COLO668 (cell line): ENCODE data around the gene OARD1.
A peak's percentile ranks its signal among the peaks of the same experiment; 100 is the strongest.
"Not testable (repeated sequence)": the region's sequence is repeated elsewhere in the genome, so short reads cannot be mapped to it uniquely, and the experiment has no call there.

Source experiments
- DNase-seq: peaks from one replicate; lab custom pipeline; 2025; ENCODE audit not compliant: unreplicated experiment; lab: John Stamatoyannopoulos, UW

The OARD1 gene

DNA sequence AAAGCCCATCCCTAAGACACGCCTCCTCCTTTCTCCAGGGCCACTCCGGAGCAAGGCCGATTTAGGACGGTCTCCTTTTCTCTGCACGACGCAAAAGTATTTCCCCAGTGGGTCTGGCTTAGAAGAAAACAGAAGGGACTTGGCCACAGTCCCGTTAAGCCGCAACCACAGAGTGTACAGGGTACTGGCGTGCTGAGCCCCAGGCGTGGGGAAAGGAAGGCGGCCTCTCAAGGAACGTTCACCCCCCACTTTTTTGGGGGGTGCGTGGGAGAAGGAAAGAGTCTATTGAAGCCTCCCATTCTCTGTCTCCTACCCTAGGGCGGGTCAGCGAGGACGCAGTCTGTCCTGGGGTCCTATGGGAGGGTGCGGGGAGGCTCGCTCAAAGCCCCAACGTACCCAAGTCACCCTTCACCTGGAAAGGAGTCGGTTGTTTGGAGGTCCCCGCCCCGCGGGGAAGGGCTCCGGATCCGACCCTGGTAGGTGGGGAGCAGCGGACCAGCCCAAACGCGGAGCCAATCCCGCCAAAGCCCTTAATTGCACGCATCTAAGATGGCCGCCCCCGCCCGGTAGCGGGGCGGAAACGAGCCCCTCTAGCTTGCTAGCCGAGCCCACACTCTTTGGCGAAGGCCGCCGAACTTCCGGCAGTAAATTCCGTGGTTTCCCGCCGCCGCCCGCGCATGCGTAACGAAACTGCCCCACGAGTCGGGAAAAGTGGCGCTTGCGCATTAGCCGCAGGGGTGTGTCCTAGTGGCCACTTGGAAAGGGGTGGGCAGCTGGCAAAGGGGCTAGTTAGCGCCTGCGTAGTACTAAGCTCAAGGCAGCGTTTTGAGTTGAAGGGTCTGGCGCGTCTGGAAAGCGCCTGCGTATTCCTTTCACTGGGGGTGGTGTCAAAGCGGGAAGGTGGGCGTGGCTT lies at the start of gene OARD1:
TSS of gene OARD1 (minus strand) at position 434 of the 913 bp plus-strand sequence. CDS start 722 bp downstream, outside the sequence.
- peak; percentile 99 for DNase-seq

- no peak for DNase-seq
Observed at GRCh38 chr6:41120058-41120457, 47.9 kb upstream of the OARD1 start.

- no peak for DNase-seq
Observed at GRCh38 chr6:41119508-41119907, 47.4 kb upstream of the OARD1 start.

GRCh38 chr6:41115027-41115426 lies 42.9 kb upstream of the OARD1 start:
- not testable (repeated sequence) for DNase-seq

DNA sequence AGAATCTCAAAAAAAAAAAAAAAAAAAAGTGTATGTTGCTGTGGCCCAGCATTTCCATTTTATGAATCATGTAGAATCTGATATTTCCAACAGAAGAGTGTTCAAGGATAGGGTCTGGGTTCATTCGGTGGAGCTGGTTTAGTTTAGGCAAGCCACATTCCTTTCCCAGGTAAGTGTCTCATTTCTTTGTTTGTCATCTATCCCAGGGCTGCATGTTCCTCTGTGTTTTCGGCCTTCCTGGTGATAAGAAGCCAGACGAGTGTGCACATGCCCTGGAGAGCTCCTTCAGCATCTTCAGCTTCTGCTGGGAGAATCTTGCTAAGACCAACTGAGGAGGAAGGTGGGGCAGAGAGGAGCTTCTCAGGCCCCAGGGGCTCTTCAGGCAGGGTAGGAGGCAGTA lies 38.9 kb upstream of the OARD1 start:
- DNase-seq = no peak

- no peak for DNase-seq
Observed at GRCh38 chr6:41103847-41104246, 31.7 kb upstream of the OARD1 start.

GRCh38 chr6:41100871-41101287 lies 28.7 kb upstream of the OARD1 start:
- DNase-seq = no peak

GRCh38 chr6:41098366-41098765 lies 26.2 kb upstream of the OARD1 start:
- no peak for DNase-seq

DNA sequence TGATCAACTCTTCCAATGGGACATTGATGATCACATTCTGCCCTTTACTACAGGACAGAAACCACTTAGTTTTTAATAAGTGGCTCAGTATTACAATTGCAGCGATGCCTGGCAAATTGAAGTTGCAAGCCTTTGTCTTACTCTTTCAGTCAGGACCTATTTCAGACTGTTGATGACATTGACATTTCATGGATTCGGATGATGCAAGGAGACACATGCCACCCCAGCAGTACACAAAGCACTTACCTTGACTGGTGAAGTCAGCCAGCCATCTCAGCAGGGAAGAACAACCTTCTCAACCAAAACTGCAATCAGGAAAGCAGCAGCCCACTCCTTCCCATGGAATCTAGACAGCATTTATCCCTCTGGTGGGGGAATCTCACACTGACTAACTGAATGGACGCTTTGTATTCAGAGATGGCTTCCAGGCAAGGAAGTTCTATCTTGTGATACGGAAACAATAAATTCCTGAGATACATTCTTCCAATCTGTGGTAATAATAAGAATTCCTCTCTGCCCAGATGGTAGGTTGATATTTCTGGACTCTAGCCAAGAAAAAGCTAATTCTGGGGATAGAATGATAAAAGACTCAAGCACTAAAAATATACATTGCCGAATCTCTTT lies 25.4 kb upstream of the OARD1 start:
- DNase-seq = no peak

DNA sequence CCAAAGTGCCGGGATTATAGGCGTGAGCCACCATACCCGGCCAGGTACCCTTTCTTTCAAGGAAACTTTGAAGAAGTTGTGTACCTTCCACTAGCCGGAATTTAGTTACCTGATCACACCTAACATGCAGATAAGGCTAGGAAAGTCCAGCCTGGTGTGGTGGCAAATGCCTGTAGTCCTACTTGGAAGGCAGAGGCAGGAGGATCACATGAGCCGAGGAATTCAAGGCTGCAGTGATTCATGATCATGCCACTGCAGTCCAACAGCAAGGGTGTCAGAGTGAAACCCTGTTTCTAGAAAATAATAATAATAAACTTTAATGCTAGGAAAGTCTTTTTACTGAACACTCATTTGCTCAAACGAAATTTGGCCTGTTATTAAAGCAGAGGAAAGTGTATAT lies 21.6 kb upstream of the OARD1 start:
- DNase-seq = no peak

DNA sequence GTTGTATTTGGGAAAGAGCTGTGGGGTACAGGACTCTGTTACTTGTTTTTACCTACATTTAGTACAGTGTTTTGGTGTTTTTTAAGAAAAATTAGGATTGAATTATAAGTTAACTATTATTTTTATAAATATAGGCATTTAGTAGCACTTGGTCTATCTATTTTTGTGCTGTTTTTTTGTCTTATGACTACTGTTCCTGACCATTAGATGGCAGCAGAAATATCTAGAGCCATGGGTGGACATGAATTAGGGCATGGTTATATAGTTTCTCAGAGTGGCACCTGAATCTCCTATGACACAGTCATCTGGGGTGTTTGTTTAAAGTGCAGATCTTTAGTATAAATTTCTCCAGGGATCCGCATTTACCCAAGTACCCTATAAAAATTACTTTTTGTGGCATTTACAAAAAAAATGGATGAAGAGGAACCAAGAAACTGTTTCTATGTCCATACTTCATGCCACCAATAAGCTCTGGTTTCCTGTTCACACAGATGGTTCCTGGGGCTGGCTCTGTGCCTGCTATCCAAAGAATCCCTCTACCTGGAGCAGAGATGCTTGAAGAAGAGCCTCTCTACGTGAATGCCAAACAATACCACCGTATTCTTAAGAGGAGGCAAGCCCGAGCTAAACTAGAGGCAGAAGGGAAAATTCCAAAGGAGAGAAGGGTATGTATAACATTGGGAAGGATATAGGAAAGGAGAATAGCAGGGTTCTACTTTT lies 20.4 kb upstream of the OARD1 start:
- DNase-seq = no peak

DNA sequence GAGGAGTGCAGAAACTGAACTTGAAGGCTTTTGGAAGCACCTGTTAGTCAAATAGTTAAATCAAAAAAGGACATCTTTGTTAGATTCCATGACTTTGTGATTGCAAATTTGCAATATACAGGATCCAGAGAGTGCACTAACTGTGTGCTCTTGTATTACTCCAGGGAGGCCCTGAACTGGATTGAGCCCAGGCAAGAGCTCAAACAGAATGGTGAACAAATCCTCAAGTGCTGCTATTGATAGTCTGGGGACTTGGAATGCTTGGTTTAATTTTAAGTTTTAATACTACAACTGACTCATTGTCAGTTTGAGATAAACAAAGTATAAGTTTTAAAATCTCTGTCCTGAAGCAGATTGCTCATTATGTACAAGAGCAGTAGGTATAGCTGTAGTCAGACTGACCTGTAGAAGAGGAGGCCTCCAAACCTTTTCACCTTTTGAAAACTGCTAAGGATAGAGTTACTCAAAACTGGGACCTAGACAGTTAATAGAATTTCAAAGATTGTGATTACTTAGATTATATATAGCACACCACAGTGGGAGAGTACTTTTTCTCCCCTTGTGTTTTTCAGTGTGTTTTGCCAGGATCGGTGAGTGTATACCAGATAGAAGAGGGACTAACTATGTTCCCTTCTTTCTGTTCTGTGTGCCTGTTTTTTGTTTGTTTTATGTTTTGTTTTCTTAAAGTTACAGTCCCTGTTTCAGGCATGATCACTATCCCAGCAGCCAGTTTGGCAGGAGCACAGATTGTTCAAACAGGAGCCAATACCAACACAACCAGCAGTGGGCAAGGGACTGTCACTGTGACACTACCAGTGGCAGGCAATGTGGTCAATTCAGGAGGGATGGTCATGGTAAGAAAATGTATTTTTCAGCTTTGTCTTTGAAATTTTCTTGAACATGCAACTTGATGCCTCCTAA lies 18.9 kb upstream of the OARD1 start:
- no peak for DNase-seq

DNA sequence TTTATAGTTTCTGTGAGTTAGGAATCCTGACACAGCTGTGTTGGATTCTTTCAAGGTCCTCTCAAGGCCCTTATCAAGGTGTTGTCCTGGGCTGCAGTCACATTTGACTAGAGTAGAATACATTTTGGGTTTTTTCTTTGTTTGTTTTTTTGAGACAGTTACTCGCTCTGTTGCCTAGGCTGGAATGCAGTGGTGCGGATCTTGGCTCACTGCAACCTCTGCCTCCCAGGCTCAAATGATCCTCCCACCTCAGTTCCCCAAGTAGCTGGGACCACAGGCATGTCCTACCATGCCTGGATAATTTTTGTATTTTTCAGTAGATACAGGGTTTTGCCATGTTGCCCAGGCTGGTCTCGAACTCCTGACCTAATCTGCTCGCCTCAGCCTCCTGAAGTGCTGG lies 16.3 kb upstream of the OARD1 start:
- DNase-seq = no peak

- no peak for DNase-seq
Observed at GRCh38 chr6:41085182-41085581, 13.0 kb upstream of the OARD1 start.

DNA sequence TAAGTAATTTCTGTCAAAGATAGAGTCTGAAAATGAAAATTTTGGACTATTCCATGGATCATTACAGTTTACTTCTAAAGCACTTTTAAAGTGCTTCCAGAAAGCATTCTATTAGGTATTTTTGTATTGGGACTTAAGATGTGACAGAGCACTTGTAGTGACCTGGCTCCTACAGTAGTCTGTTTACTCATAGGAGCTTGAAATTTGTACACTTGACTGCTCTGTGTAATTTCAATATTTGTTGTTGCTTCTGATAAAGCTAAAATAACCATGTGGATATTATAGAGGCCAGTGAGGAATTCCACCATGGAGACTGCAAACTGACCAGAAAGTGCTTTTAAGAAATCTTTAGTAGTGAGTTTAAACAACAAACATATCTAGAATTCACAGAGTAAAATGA lies 10.9 kb upstream of the OARD1 start:
- no peak for DNase-seq

- DNase-seq = no peak
Observed at GRCh38 chr6:41080621-41081020, 8.5 kb upstream of the OARD1 start.

DNA sequence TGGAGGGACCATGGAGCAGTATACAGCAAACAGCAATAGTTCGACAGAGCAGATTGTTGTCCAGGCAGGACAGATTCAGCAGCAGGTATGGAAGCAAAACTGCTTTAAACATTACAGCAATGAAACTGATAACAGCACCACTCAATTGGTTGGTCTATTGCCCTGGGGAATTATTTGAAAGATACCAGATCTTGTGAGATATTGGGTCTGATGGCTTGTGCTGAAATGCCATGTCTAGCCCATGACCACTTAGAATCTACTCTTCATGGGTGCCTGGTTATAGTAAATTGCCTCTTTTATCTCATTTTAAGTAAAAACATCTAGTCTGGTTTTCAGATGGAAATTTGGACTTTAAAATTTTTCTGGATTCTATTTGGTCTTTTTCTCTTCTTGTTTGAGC lies 6.9 kb upstream of the OARD1 start:
- no peak for DNase-seq

- DNase-seq = no peak
Observed at GRCh38 chr6:41078101-41078500, 5.9 kb upstream of the OARD1 start.

DNA sequence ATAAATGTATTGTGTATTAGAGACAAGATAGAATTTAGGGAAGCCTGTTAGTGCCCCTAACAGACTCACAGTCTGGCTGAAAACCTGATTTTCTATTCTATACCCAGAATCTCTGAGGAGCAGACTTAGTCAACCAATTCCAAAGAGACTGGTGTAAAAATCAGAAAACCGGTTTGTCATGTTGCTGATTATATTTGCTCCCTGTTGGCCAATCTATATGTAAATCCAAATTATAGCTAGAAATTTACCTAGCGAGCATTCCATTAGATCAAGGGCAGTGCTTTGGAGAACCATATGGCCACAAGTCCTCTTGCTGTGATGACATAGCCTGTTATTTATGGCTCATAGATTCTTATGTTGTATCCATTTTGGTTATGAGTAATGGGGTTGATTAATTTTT lies 5.4 kb upstream of the OARD1 start:
- no peak for DNase-seq
